PC-3 (cell line): ENCODE measurements around the gene TPD52L1. TPM values are rescaled to one million over a fixed set of nuclear protein-coding genes. Genes with fewer than 3 reads are reported as not detected.

ENCODE experiments used
- ATAC-seq: fragments of 200-7000 bp; cut with Tn5 transposase; 2 replicates; pipeline ENCODE4 v1.9.1; 2020; ENCODE audit warnings: mild to moderate bottlenecking, moderate library complexity
- BruUV-seq: library from RNA; stranded (reverse); fragments of 400-500 nt; replicated peaks from 2 replicates; lab custom pipeline; 2021; lab: Mats Ljungman, UMichigan
- CTCF ChIA-PET: fragments of 300-600 bp; sonication (Branson Sonifier 250); formaldehyde crosslinking; loops from one replicate; lab custom pipeline; 2022; ENCODE audit warnings: antibody characterized with exemption; lab: Charles Lee
- POLR2A ChIA-PET: fragments of 300-600 bp; sonication (Branson Sonifier 250); formaldehyde crosslinking; loops from one replicate; lab custom pipeline; 2022; ENCODE audit warnings: antibody characterized with exemption; ENCODE audit not compliant: unreplicated experiment; lab: Charles Lee
- DNase-seq: peaks from one replicate; pipeline ENCODE4 v3.0.0-alpha.2; 2015
- H2AFZ ChIP-seq: fragments of 300-600 bp; sonication (generic); 2 replicates; pipeline ENCODE4 v1.6.0; 2016; ENCODE audit warnings: antibody characterized with exemption, low read length
- H3F3A ChIP-seq: fragments of 300-600 bp; sonication (generic); one replicate; pipeline ENCODE4 v1.6.0; 2017; ENCODE audit warnings: antibody characterized with exemption, low read length, control low read depth, mild to moderate bottlenecking; ENCODE audit not compliant: unreplicated experiment
- H3K27ac ChIP-seq: fragments of 300-600 bp; sonication (generic); 2 replicates; pipeline ENCODE4 v1.5.1; 2016; ENCODE audit warnings: mild to moderate bottlenecking, low read length
- H3K27me3 ChIP-seq: fragments of 300-600 bp; sonication (generic); 2 replicates; pipeline ENCODE4 v1.6.1; 2016; ENCODE audit warnings: low read length, mixed read lengths
- H3K36me3 ChIP-seq: fragments of 300-600 bp; sonication (generic); 2 replicates; pipeline ENCODE4 v1.6.1; 2016; ENCODE audit warnings: low read depth, mixed run types, low read length, mixed read lengths
- H3K4me1 ChIP-seq: fragments of 300-600 bp; sonication (generic); 2 replicates; pipeline ENCODE4 v1.5.1; 2016; ENCODE audit warnings: low read length; ENCODE audit not compliant: insufficient read depth
- H3K4me2 ChIP-seq: fragments of 300-600 bp; sonication (generic); 2 replicates; pipeline ENCODE4 v1.6.0; 2016; ENCODE audit warnings: low read length
- H3K4me3 ChIP-seq: fragments of 300-600 bp; sonication (generic); 2 replicates; pipeline ENCODE4 v1.5.1; 2016; ENCODE audit warnings: mild to moderate bottlenecking, low read length, mixed read lengths
- H3K79me2 ChIP-seq: fragments of 300-600 bp; sonication (generic); 2 replicates; pipeline ENCODE4 v1.6.1; 2017; ENCODE audit warnings: low read length, mixed read lengths
- H3K9ac ChIP-seq: fragments of 300-600 bp; sonication (generic); 2 replicates; pipeline ENCODE4 v1.6.0; 2016; ENCODE audit warnings: mild to moderate bottlenecking, low read length
- H3K9me2 ChIP-seq: fragments of 300-600 bp; sonication (generic); replicated peaks from 2 replicates; pipeline ENCODE4 v1.6.1; 2016; ENCODE audit warnings: mixed run types, low read length, mixed read lengths
- H3K9me3 ChIP-seq: fragments of 300-600 bp; sonication (generic); 2 replicates; pipeline ENCODE4 v1.6.1; 2016; ENCODE audit warnings: low read length, mixed read lengths
- H4K20me1 ChIP-seq: fragments of 300-600 bp; sonication (generic); 2 replicates; pipeline ENCODE4 v1.6.1; 2016; ENCODE audit warnings: low read length, mixed read lengths
- CTCF ChIP-seq: fragments of 300-600 bp; sonication (generic); conservative IDR thresholded peaks from 2 replicates; pipeline ENCODE4 v1.5.1; 2017; ENCODE audit warnings: antibody characterized with exemption, low read depth, mild to moderate bottlenecking, low read length
- EZH2 ChIP-seq: fragments of 300-600 bp; sonication (generic); IDR thresholded peaks from one replicate; pipeline ENCODE4 v1.6.1; 2017; ENCODE audit warnings: antibody characterized with exemption, mild to moderate bottlenecking, low read length; ENCODE audit not compliant: unreplicated experiment
- EZH2phosphoT487 ChIP-seq: fragments of 300-600 bp; sonication (generic); IDR thresholded peaks from 2 replicates; pipeline ENCODE4 v1.6.1; 2018; ENCODE audit warnings: mild to moderate bottlenecking, antibody characterized with exemption, low read length, borderline replicate concordance
- intact Hi-C: fragments of 100-400 bp; cut with micrococcal nuclease; formaldehyde crosslinking; loops from 2 replicates; pipeline ENCODE4 v1.9.0; 2023
- total RNA-seq: library from RNA; depleted of rRNA; stranded (reverse); fragments of >200 nt; gene quantifications from 2 replicates; pipeline ENCODE4 v1.2.3, GENCODE V29; 2014

TPD52L1 gene
- total RNA-seq, 1 experiment from 2014 or later: 39.4 TPM

GRCh38 chr6:125303512-125303854, 149.9 kb downstream of the TPD52L1 start:
- Histone ChIP-seq H3K27me3 (no peaks in the 10 kb centered on the region), H3K36me3 (peaks cover 5% of the 10 kb centered on the region; the same call in 1 of the 2 replicates), H3K4me3 (no peak overlapping the region), H3K9me2 (no peaks in the 10 kb centered on the region), H3K9me3 (no peaks in the 10 kb centered on the region), H2AFZ (no peak overlapping the region), H3K79me2 (peaks cover 22% of the 10 kb centered on the region), H3K4me1 (peaks cover 8% of the 10 kb centered on the region), H3K9ac (no peak overlapping the region), H4K20me1 (no peaks in the 10 kb centered on the region), H3K27ac (no peak overlapping the region), H3K4me2 (no peak overlapping the region), H3F3A (no peaks in the 10 kb centered on the region)
- ChIA-PET POLR2A (no interaction called here), CTCF (no interaction called here)
- no peak for TF ChIP-seq CTCF
- TF ChIP-seq EZH2phosphoT487: no peak
- TF ChIP-seq EZH2: no peak
- ATAC-seq (no peak), DNase-seq (no peak)
- intact Hi-C loops: loop anchor here (5.0 kb wide), 1 partner anchor 101 kb away; no protein-coding TSS in a partner anchor
- BruUV-seq: no TSS peak

GRCh38 chr6:125304970-125305660, 151.5 kb downstream of the TPD52L1 start:
- peaks cover 3% of the 10 kb centered on the region for H3K4me1 ChIP-seq
- no peaks in the 10 kb centered on the region for H3K27me3 ChIP-seq
- H3K9ac ChIP-seq: no peak overlapping the region
- no peak overlapping the region for H3K4me3 ChIP-seq
- H3K27ac ChIP-seq: no peak overlapping the region
- H3K9me2 ChIP-seq: no peaks in the 10 kb centered on the region
- no TSS peak for BruUV-seq
- no peak overlapping the region for H2AFZ ChIP-seq
- no peaks in the 10 kb centered on the region for H3F3A ChIP-seq
- TF ChIP-seq EZH2phosphoT487 (no peak), CTCF (no peak), EZH2 (no peak)
- ChIA-PET POLR2A (no interaction called here), CTCF (no interaction called here)
- intact Hi-C loops: loop anchor here (5.0 kb wide), 1 partner anchor 103 kb away; no protein-coding TSS in a partner anchor
- no peak for ATAC-seq
- no peaks in the 10 kb centered on the region for H3K9me3 ChIP-seq
- no peak for DNase-seq
- H4K20me1 ChIP-seq: no peaks in the 10 kb centered on the region
- H3K79me2 ChIP-seq: peaks cover 11% of the 10 kb centered on the region
- no peak overlapping the region for H3K4me2 ChIP-seq
- no peaks in the 10 kb centered on the region for H3K36me3 ChIP-seq

GRCh38 chr6:125306756-125307149, 153.2 kb downstream of the TPD52L1 start:
- H3K27me3 ChIP-seq: no peaks in the 10 kb centered on the region
- H3K4me3 ChIP-seq: no peak overlapping the region
- no TSS peak for BruUV-seq
- no peak for ATAC-seq
- DNase-seq: no peak
- no peak overlapping the region for H3K4me2 ChIP-seq
- TF ChIP-seq EZH2phosphoT487: no peak
- TF ChIP-seq CTCF: no peak
- TF ChIP-seq EZH2: no peak
- no peak overlapping the region for H2AFZ ChIP-seq
- H3K27ac ChIP-seq: no peak overlapping the region
- H4K20me1 ChIP-seq: no peaks in the 10 kb centered on the region
- POLR2A ChIA-PET: no interaction called here
- no peaks in the 10 kb centered on the region for H3K9me2 ChIP-seq
- intact Hi-C loops: no loop called here
- no peaks in the 10 kb centered on the region for H3F3A ChIP-seq
- CTCF ChIA-PET: no interaction called here
- no peaks in the 10 kb centered on the region for H3K79me2 ChIP-seq
- H3K9ac ChIP-seq: no peak overlapping the region
- H3K9me3 ChIP-seq: no peaks in the 10 kb centered on the region
- H3K36me3 ChIP-seq: no peaks in the 10 kb centered on the region
- no peaks in the 10 kb centered on the region for H3K4me1 ChIP-seq
